ENCODE measurements around the gene CD7.

The CD7 gene

GRCh38 chr17:82332669-82333278 is 15.4 kb upstream of the CD7 start:
- no peaks in the 10 kb centered on the region for H3K9me2 ChIP-seq (replicated peaks; ENCODE audit: control insufficient read depth, low read length)
- no peak overlapping the region for H3K4me3 ChIP-seq (ENCODE audit: low read length)
- H3K79me2 ChIP-seq (ENCODE audit: control insufficient read depth, low read length), result no peaks in the 10 kb centered on the region
- no peaks in the 10 kb centered on the region for H4K20me1 ChIP-seq (ENCODE audit: control insufficient read depth, insufficient read depth, low read depth, low read length)
- no peaks in the 10 kb centered on the region for H3K36me3 ChIP-seq (ENCODE audit: control insufficient read depth, low read length)
- no peaks in the 10 kb centered on the region for H3K9me3 ChIP-seq (ENCODE audit: control insufficient read depth, insufficient read depth, low read length)
- H3K27ac ChIP-seq (ENCODE audit: low read depth, low read length), result no peak overlapping the region
- peaks cover 4% of the 10 kb centered on the region; the same call in 1 of the 2 replicates for H3F3A ChIP-seq (ENCODE audit: control insufficient read depth, insufficient read depth)
- peaks cover 71% of the 10 kb centered on the region for H3K27me3 ChIP-seq (ENCODE audit: control insufficient read depth, low read length)
- no peak overlapping the region for H3K4me2 ChIP-seq (ENCODE audit: low read length)
- TF ChIP-seq CTCF (IDR thresholded peaks at IDR 0.05; ENCODE audit: low read depth, low read length, poor library complexity, severe bottlenecking) (no peak), EZH2phosphoT487 (IDR thresholded peaks at IDR 0.05; ENCODE audit: borderline replicate concordance, low read length) (no peak)
- H3K4me1 ChIP-seq (ENCODE audit: control insufficient read depth, low read length), result peaks cover 28% of the 10 kb centered on the region

GRCh38 chr17:82331345-82331939 is 14.0 kb upstream of the CD7 start:
- Histone ChIP-seq H3K27me3 (ENCODE audit: control insufficient read depth, low read length) (peaks cover 63% of the 10 kb centered on the region), H3K36me3 (ENCODE audit: control insufficient read depth, low read length) (no peaks in the 10 kb centered on the region), H3K4me3 (ENCODE audit: low read length) (no peak overlapping the region), H3K9me3 (ENCODE audit: control insufficient read depth, insufficient read depth, low read length) (no peaks in the 10 kb centered on the region), H3K4me1 (ENCODE audit: control insufficient read depth, low read length) (peaks cover 28% of the 10 kb centered on the region), H3K4me2 (ENCODE audit: low read length) (no peak overlapping the region), H3F3A (ENCODE audit: control insufficient read depth, insufficient read depth) (peaks cover 4% of the 10 kb centered on the region; the same call in 1 of the 2 replicates), H4K20me1 (ENCODE audit: control insufficient read depth, insufficient read depth, low read depth, low read length) (no peaks in the 10 kb centered on the region), H3K27ac (ENCODE audit: low read depth, low read length) (no peak overlapping the region), H3K79me2 (ENCODE audit: control insufficient read depth, low read length) (no peaks in the 10 kb centered on the region), H3K9me2 (replicated peaks; ENCODE audit: control insufficient read depth, low read length) (no peaks in the 10 kb centered on the region)
- TF ChIP-seq CTCF (IDR thresholded peaks at IDR 0.05; ENCODE audit: low read depth, low read length, poor library complexity, severe bottlenecking) (no peak), EZH2phosphoT487 (IDR thresholded peaks at IDR 0.05; ENCODE audit: borderline replicate concordance, low read length) (no peak)

- TF ChIP-seq CTCF (IDR thresholded peaks at IDR 0.05; ENCODE audit: low read depth, low read length, poor library complexity, severe bottlenecking), result no peak
- no peak for TF ChIP-seq EZH2phosphoT487 (IDR thresholded peaks at IDR 0.05; ENCODE audit: borderline replicate concordance, low read length)
These were observed 13.2 kb upstream of the CD7 start for GRCh38 chr17:82330322-82331239.

More at GRCh38 chr17:82330322-82331239, 13.2 kb upstream of the CD7 start:
- Histone ChIP-seq H3K4me2 (ENCODE audit: low read length) (no peak overlapping the region), H3K27ac (ENCODE audit: low read depth, low read length) (no peak overlapping the region), H3K4me3 (ENCODE audit: low read length) (no peak overlapping the region), H3K79me2 (ENCODE audit: control insufficient read depth, low read length) (no peaks in the 10 kb centered on the region), H3K4me1 (ENCODE audit: control insufficient read depth, low read length) (peaks cover 21% of the 10 kb centered on the region), H3K9me2 (replicated peaks; ENCODE audit: control insufficient read depth, low read length) (no peaks in the 10 kb centered on the region), H3K27me3 (ENCODE audit: control insufficient read depth, low read length) (peaks cover 58% of the 10 kb centered on the region), H3F3A (ENCODE audit: control insufficient read depth, insufficient read depth) (no peaks in the 10 kb centered on the region), H4K20me1 (ENCODE audit: control insufficient read depth, insufficient read depth, low read depth, low read length) (no peaks in the 10 kb centered on the region), H3K36me3 (ENCODE audit: control insufficient read depth, low read length) (no peaks in the 10 kb centered on the region), H3K9me3 (ENCODE audit: control insufficient read depth, insufficient read depth, low read length) (no peaks in the 10 kb centered on the region)

All from DOHH2 (cell line).